Heart left ventricle (tissue), 16 donors: Measurements from ENCODE around the gene CD99L2. TPM values are rescaled to one million over a fixed set of nuclear protein-coding genes. Genes with fewer than 3 reads are reported as not detected.

Source experiments
- ATAC-seq, 4 donors: fragments of 200-7000 bp; cut with Tn5 transposase; one replicate each; pipeline ENCODE4 v1.9.1; 2020 to 2022; ENCODE audit warnings: moderate library complexity in 4 of 4, mild to moderate bottlenecking in 3 of 4, moderate number of reproducible peaks in 1 of 4
- DNase-seq, 5 donors: peaks; one replicate each; pipeline ENCODE4 v3.0.0-alpha.2; 2020
- H3K27ac ChIP-seq, 12 donors: fragments of 200-600 bp; sonication (generic) in 4 of 12; one replicate each; pipeline versions ENCODE4 v1.5.0 to v1.8.0; 2016 to 2022; ENCODE audit warnings: mild to moderate bottlenecking in 2 of 12
- H3K27me3 ChIP-seq, 9 donors: fragments of 200-600 bp; sonication (generic) in 2 of 9; one replicate each; pipeline versions ENCODE4 v1.5.1 to v1.8.0; 2016 to 2022; ENCODE audit warnings: mild to moderate bottlenecking in 3 of 9
- H3K36me3 ChIP-seq, 9 donors: fragments of 200-600 bp; sonication (generic) in 2 of 9; one replicate each; pipeline versions ENCODE4 v1.5.0 to v1.8.0; 2018 to 2022; ENCODE audit warnings: mild to moderate bottlenecking in 2 of 9
- H3K4me1 ChIP-seq, 12 donors: fragments of 200-600 bp; sonication (generic) in 4 of 12; one replicate each; pipeline versions ENCODE4 v1.5.0 to v1.8.0; 2016 to 2022; ENCODE audit warnings: mild to moderate bottlenecking in 3 of 12
- H3K4me3 ChIP-seq, 12 donors: fragments of 200-600 bp; sonication (generic) in 4 of 12; one replicate each; pipeline versions ENCODE4 v1.5.0 to v1.8.0; 2017 to 2022; ENCODE audit warnings: mild to moderate bottlenecking in 9 of 12, moderate library complexity in 4 of 12
- H3K9me3 ChIP-seq, 12 donors: fragments of 200-600 bp; sonication (generic) in 4 of 12; one replicate each; pipeline versions ENCODE4 v1.5.0 to v1.8.0; 2016 to 2022; ENCODE audit warnings: mild to moderate bottlenecking in 1 of 12
- POLR2A ChIP-seq, 2 donors: fragments of 450-650 bp; IDR thresholded peaks; one replicate each; pipeline ENCODE4 v1.6.1; 2017; ENCODE audit warnings: antibody characterized with exemption in 2 of 2, mild to moderate bottlenecking in 2 of 2, moderate library complexity in 2 of 2
- whole genome bisulfite sequencing, 4 donors: extraction: QIAGEN DNeasy Blood & Tissue Kit in 2 of 4; methylation state at CpG; one replicate each; pipeline versions ENCODE4 v1.1.5 to v1.1.7; 2013 to 2018; 5-methylcytosine and 5-hydroxymethylcytosine counted together
- intact Hi-C, 10 donors: fragments of 100-400 bp; cut with DNase I; formaldehyde crosslinking; loops; one replicate each; pipeline versions ENCODE4 v1.11.1 to v1.14.2; 2022
- polyA plus RNA-seq, 2 donors: library from polyadenylated mRNA; stranded (reverse); fragments of 200-250 nt; gene quantifications; one replicate each; pipeline ENCODE4 v1.2.3, GENCODE V29; 2013
- total RNA-seq, 9 donors: library from RNA; depleted of rRNA in 2 of 9; stranded (reverse); fragments of >200 nt in 2 of 9; fragmentation: NEBNext Ultra II Directional in 3 of 9; extraction: Animal tissue kit (Norgen Biotek cat#: 25700) in 3 of 9; gene quantifications; one replicate each; pipeline versions ENCODE4 v1.1.0 to v1.2.4, GENCODE V29; 2016 to 2023
- TF ChIP-seq, protein P1 (sequence below), 12 donors: fragments of 200-600 bp; sonication (generic) in 4 of 12; IDR thresholded peaks; one replicate each; pipeline versions ENCODE4 v1.5.0 to v1.8.0; 2018 to 2022; ENCODE audit warnings: antibody characterized with exemption in 12 of 12, mild to moderate bottlenecking in 5 of 12
- donor health status: ischemic (EF 13 %, LVEDD 7.1; RV severe dilation, severe dysfunction).
- donor health status: healthy with polysubstance abuse.
- donor health status: DM: no; HTN: yes; CAD: no.
- donor health status: DM: no; HTN: no; CAD: no.
- donor health status: ischemic (EF 25% LVEDD 6.9; RV normal size, moderate dysfunction).
- donor health status: ischemic (EF 25% LVEDD 5.7; RV mildly dilated, moderate dysfunction).
- donor health status: healthy.
- donor health status: DM: yes; HTN: yes; CAD: no.
- donor health status: ischemic (EF 35%, LVEDD 5.7; RV mildly dilated, moderate dysfunction).
- donor health status: nonischemic (EF 11% LVEDD 7.7; RV severe dilation, severe dysfunction).
- donor health status: DM: yes; HTN: yes; CAD: no.
- donor health status: PGD.
- donor health status: ischemic (EF 29% LVEDD 5.4; RV normal size, mild dysfunction).
- donor health status: nonischemic (EF 23%, LVEDD 6.1; RV moderate dilation, normal function).

The CD99L2 gene
- total and polyA plus RNA-seq, 11 donors, result 51.9 to 115 (median 82.1) TPM

DNA sequence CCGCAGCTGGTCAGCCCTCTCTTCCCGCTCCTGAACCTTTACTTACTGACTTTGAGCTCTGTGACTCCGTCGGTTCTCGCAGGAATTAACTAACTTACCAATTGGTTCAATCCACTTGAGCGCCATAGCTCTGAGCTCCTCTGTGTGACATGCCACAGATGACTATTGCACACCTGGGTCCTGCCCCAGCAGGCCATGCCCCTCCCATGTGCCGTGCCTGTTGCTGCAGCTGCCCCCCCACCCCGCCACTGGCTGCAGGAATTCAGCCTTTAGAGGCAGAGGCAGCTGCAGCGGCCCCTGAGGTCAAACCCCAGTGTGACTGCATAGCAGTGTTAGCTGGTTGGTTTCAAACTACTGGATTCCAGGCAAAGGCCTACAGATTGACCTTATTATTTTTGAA is 134.7 kb downstream of the CD99L2 start:
- Histone ChIP-seq H3K4me3 (no peak overlapping the region), H3K4me1 (peaks cover 0 to 15% (median 8%) of the 10 kb centered on the region in 12 donors), H3K36me3 (peaks cover 0 to 5% (median 0%) of the 10 kb centered on the region in 9 donors), H3K27ac (no peak overlapping the region), H3K9me3 (no peaks in the 10 kb centered on the region), H3K27me3 (no peaks in the 10 kb centered on the region)
- TF ChIP-seq POLR2A (IDR thresholded peaks at IDR 0.05), result no peak
- TF ChIP-seq, protein P1, sequence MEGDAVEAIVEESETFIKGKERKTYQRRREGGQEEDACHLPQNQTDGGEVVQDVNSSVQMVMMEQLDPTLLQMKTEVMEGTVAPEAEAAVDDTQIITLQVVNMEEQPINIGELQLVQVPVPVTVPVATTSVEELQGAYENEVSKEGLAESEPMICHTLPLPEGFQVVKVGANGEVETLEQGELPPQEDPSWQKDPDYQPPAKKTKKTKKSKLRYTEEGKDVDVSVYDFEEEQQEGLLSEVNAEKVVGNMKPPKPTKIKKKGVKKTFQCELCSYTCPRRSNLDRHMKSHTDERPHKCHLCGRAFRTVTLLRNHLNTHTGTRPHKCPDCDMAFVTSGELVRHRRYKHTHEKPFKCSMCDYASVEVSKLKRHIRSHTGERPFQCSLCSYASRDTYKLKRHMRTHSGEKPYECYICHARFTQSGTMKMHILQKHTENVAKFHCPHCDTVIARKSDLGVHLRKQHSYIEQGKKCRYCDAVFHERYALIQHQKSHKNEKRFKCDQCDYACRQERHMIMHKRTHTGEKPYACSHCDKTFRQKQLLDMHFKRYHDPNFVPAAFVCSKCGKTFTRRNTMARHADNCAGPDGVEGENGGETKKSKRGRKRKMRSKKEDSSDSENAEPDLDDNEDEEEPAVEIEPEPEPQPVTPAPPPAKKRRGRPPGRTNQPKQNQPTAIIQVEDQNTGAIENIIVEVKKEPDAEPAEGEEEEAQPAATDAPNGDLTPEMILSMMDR (IDR thresholded peaks at IDR 0.05), result no peak
- intact Hi-C loops, result no loop called here
- DNase-seq (no peak), ATAC-seq (no peak)
- 85 to 93% (median 87%) methylated on average over 9 of the region's 9 CpGs for WGBS, 4 donors

DNA sequence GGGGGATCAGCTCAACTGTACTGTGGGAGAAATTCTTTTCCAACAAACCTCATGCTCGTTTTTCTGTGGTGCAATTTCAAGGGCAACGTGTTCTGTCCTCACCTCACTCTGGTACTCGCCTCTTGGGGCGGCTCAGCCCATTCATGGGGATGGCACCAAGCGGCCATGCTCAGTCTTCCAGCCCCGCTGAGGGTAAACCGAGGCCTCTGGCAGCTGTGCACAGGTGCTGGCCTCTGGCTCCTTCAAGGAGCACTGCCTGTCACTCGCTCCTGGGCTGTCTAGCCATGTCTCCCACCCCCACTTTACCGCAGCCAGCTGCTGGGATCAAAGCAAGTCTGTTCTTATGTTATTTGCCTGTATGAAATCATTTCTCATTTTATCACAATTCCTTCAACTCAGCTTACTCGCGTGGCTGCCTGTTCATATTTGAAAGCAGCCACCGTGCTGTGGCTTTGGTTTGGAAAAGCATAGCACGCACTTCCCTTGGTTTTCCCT is 135.1 kb downstream of the CD99L2 start:
- Histone ChIP-seq H3K4me3 (no peak overlapping the region), H3K36me3 (peaks cover 0 to 5% (median 0%) of the 10 kb centered on the region in 9 donors), H3K4me1 (peaks cover 0 to 15% (median 8%) of the 10 kb centered on the region in 12 donors), H3K27me3 (no peaks in the 10 kb centered on the region), H3K9me3 (no peaks in the 10 kb centered on the region), H3K27ac (no peak overlapping the region)
- WGBS, 4 donors, result 78 to 87% (median 83%) methylated on average over 13 of the region's 13 CpGs
- intact Hi-C loops, result no loop called here
- TF ChIP-seq POLR2A (IDR thresholded peaks at IDR 0.05), result no peak
- TF ChIP-seq, protein P1 (IDR thresholded peaks at IDR 0.05), result no peak
- DNase-seq (no peak), ATAC-seq (no peak)

DNA sequence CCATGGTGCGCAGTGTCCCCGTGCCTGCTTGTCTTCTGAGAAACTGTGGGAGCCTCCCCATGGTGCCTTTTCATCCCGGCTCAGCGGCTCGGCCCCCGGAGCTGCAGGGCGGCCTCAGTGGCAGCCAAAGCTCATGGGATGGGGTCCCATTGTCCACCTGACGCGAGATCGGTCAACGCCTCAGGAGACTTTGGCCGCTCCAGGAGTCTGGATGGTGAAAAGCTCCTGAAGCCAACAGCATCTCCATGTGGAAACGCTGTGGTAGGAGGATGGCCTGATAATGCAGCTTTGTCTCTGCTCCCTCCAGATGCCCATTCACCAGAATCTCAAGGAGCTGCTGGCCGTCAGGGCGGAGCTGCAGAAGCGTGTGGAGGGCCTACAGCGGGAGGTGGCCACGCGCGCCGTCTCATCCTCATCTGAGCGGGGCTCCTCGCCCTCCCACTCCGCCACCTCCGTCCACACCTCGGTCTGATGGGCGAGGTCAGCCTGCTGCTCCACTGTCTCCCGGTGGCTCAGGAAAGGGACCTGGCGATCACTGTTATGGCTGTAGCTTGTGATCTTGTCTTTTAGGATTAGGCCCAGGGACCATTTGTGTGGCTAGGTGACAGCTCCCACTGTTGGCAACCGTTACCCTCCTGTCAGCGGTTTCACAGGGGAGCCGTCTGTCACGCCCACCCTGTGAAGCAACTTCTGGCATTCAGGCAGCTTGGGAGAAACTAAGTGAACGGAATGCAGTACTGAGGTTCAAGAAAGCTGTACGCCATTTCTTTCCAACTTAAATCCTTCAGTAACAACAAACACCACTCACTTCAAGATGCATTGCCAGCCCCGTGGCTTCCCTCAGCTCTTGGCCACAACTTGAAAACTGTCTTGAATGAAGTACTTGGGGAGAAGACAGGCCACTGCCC is 136.0 kb downstream of the CD99L2 start:
- no peak overlapping the region for H3K27ac ChIP-seq
- DNase-seq (no peak), ATAC-seq (peak in 2 of 4 donors; percentile 10 to 14)
- WGBS, 4 donors, result 80 to 86% (median 85%) methylated on average over 26 to 36 of the region's 36 CpGs
- H3K36me3 ChIP-seq, result peaks cover 0 to 12% (median 0%) of the 10 kb centered on the region in 9 donors
- no peaks in the 10 kb centered on the region for H3K27me3 ChIP-seq
- no peaks in the 10 kb centered on the region for H3K9me3 ChIP-seq
- no peak for TF ChIP-seq POLR2A (IDR thresholded peaks at IDR 0.05)
- TF ChIP-seq, protein P1 (IDR thresholded peaks at IDR 0.05), result no peak
- intact Hi-C loops, result no loop called here
- no peak overlapping the region for H3K4me3 ChIP-seq
- peaks cover 0 to 9% (median 7%) of the 10 kb centered on the region in 12 donors for H3K4me1 ChIP-seq

DNA sequence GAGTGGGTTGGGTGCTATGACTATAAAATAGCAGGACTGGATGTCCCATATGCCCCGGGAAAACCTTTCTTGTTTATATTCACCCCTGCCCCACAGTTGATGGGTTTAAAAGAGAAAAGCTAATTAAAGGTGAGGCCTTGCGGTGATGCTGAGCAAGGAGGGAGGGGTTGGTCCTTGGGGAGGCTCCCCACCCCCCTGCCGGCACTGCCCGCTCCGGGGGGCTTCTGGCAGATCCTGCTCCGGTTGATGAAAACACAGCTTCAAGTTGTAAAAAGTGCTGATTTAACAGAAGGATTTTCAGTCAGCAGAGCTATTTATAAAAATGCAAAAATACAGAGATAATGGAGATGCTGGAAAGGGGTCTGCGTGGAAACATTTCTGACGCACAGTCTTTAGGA is 136.7 kb downstream of the CD99L2 start:
- ATAC-seq, result no peak
- Histone ChIP-seq H3K9me3 (no peaks in the 10 kb centered on the region), H3K27ac (no peak overlapping the region), H3K4me1 (peaks cover 0 to 3% (median under 1%) of the 10 kb centered on the region in 12 donors), H3K36me3 (peaks cover 0 to 17% (median 0%) of the 10 kb centered on the region in 9 donors), H3K27me3 (no peaks in the 10 kb centered on the region), H3K4me3 (no peak overlapping the region)
- intact Hi-C loops, result no loop called here
- DNase-seq, result no peak
- no peak for TF ChIP-seq POLR2A (IDR thresholded peaks at IDR 0.05)
- TF ChIP-seq, protein P1 (IDR thresholded peaks at IDR 0.05), result no peak
- WGBS, 4 donors, result 86 to 91% (median 88%) methylated on average over 8 of the region's 8 CpGs
